H1 (cell line): Measurements from ENCODE around the gene CLCN3. TPM values are rescaled to one million over a fixed set of nuclear protein-coding genes. Genes with fewer than 3 reads are reported as not detected.

ENCODE experiments used
- polyA plus RNA-seq, 7 experiments: library from polyadenylated mRNA; depleted of rRNA in 3 of 7; stranded (reverse) in 5 of 7; unstranded in 2 of 7; fragments of >200 nt in 5 of 7; fragments of 200-250 nt in 2 of 7; gene quantifications; 1 replicate in 5 of 7; 2 replicates in 1 of 7; 4 replicates in 1 of 7; pipeline versions ENCODE4 v1.2.1 to v1.2.3, GENCODE V29; 2011 to 2013; ENCODE audit warnings: missing spikeins in 2 of 7, mixed read lengths in 2 of 7
- total RNA-seq: library from RNA; stranded (reverse); fragmentation: NEBNext Ultra II Directional; extraction: Animal tissue kit (Norgen Biotek cat#: 25700); gene quantifications from 2 replicates; pipeline ENCODE4 v1.2.1, GENCODE V29; 2021
- TF ChIP-seq, protein P1 (sequence below): IDR thresholded peaks from 2 replicates; pipeline ENCODE4 v1.6.1; 2011; ENCODE audit warnings: low read depth, mild to moderate bottlenecking, low read length; ENCODE audit not compliant: insufficient read depth

The CLCN3 gene
- total and polyA plus RNA-seq, 2 of the 8 experiments (the other 6 are each of a cell fraction or from before 2014, with no cell fraction given): 8.8 to 32.8 TPM

DNA sequence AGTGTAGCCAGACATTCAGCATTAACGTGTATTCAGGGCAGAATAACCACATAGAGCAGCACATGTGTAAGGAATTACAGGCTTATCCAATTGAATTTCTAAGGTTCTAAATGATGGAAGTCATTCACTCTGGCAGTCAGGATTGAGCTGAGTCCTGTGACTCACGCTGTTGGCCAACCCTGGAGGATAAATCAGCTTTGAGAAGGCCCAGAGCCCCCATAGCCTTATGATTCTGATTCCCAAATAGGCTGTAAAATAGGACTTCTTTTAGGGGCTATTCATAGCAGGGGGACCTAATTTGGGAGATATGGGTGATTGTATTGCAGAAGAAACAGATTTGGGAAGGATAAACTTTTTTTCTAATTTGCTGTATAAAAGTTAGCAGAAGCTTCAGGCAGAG, 145.5 kb downstream of the CLCN3 start (continued):
- TF ChIP-seq, protein P1, sequence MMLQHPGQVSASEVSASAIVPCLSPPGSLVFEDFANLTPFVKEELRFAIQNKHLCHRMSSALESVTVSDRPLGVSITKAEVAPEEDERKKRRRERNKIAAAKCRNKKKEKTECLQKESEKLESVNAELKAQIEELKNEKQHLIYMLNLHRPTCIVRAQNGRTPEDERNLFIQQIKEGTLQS: no peak
